Neuron (in vitro differentiated cells): Measurements from ENCODE around the gene UBE3D.

ENCODE experiments used
- H2AFZ ChIP-seq: one replicate; pipeline ENCODE4 v1.6.1; 2013; ENCODE audit warnings: low read depth, mild to moderate bottlenecking, inconsistent platforms, low read length, moderate library complexity
- H3K27me3 ChIP-seq: one replicate; pipeline ENCODE4 v1.6.1; 2013; ENCODE audit warnings: low read length; ENCODE audit not compliant: insufficient read depth
- H3K36me3 ChIP-seq: one replicate; pipeline ENCODE4 v1.6.1; 2013; ENCODE audit warnings: low read length; ENCODE audit not compliant: insufficient read depth
- H3K4me1 ChIP-seq: one replicate; pipeline ENCODE4 v1.6.1; 2013; ENCODE audit warnings: low read length; ENCODE audit not compliant: insufficient read depth
- H3K4me3 ChIP-seq: 2 replicates; pipeline ENCODE4 v1.5.1; 2013; ENCODE audit warnings: mild to moderate bottlenecking, low read length, moderate library complexity
- H3K9me3 ChIP-seq: one replicate; pipeline ENCODE4 v1.6.1; 2013; ENCODE audit warnings: low read length

UBE3D gene

GRCh38 chr6:82889143-82889542, 176.5 kb downstream of the UBE3D start:
- H3K4me1 ChIP-seq: no peaks in the 10 kb centered on the region
- H2AFZ ChIP-seq: no peak overlapping the region
- H3K9me3 ChIP-seq: no peaks in the 10 kb centered on the region
- no peak overlapping the region for H3K4me3 ChIP-seq
- H3K36me3 ChIP-seq: no peaks in the 10 kb centered on the region
- no peaks in the 10 kb centered on the region for H3K27me3 ChIP-seq

- Histone ChIP-seq H3K4me3 (no peak overlapping the region), H2AFZ (peak overlapping the region; percentile 2), H3K4me1 (peaks cover 8% of the 10 kb centered on the region), H3K36me3 (no peaks in the 10 kb centered on the region), H3K9me3 (no peaks in the 10 kb centered on the region), H3K27me3 (no peaks in the 10 kb centered on the region)
These were observed 183.1 kb downstream of the UBE3D start for GRCh38 chr6:82882363-82883023.

- H3K4me1 ChIP-seq: peaks cover 8% of the 10 kb centered on the region
- H3K36me3 ChIP-seq: no peaks in the 10 kb centered on the region
- H3K4me3 ChIP-seq: no peak overlapping the region
- no peaks in the 10 kb centered on the region for H3K27me3 ChIP-seq
- H2AFZ ChIP-seq: peak overlapping the region; percentile 2
- H3K9me3 ChIP-seq: no peaks in the 10 kb centered on the region
These were observed 184.1 kb downstream of the UBE3D start for GRCh38 chr6:82881519-82881918.

- Histone ChIP-seq H3K9me3 (no peaks in the 10 kb centered on the region), H3K36me3 (no peaks in the 10 kb centered on the region), H3K4me3 (no peak overlapping the region), H3K4me1 (peaks cover 8% of the 10 kb centered on the region), H3K27me3 (no peaks in the 10 kb centered on the region), H2AFZ (no peak overlapping the region)
These were observed 186.8 kb downstream of the UBE3D start for GRCh38 chr6:82878812-82879211.

- H3K27me3 ChIP-seq: no peaks in the 10 kb centered on the region
These were observed 188.1 kb downstream of the UBE3D start for GRCh38 chr6:82877213-82878195.

GRCh38 chr6:82875573-82876185, 190.0 kb downstream of the UBE3D start:
- Histone ChIP-seq H3K4me1 (no peaks in the 10 kb centered on the region), H3K9me3 (no peaks in the 10 kb centered on the region), H3K36me3 (no peaks in the 10 kb centered on the region), H3K27me3 (no peaks in the 10 kb centered on the region), H3K4me3 (no peak overlapping the region), H2AFZ (no peak overlapping the region)

More at GRCh38 chr6:82877213-82878195, 188.1 kb downstream of the UBE3D start:
- H3K9me3 ChIP-seq: no peaks in the 10 kb centered on the region
- H3K36me3 ChIP-seq: no peaks in the 10 kb centered on the region
- H2AFZ ChIP-seq: no peak overlapping the region
- H3K4me3 ChIP-seq: no peak overlapping the region
- H3K4me1 ChIP-seq: peaks cover 4% of the 10 kb centered on the region

- H3K9me3 ChIP-seq: no peaks in the 10 kb centered on the region
- no peaks in the 10 kb centered on the region for H3K36me3 ChIP-seq
- no peak overlapping the region for H2AFZ ChIP-seq
- H3K27me3 ChIP-seq: no peaks in the 10 kb centered on the region
- no peaks in the 10 kb centered on the region for H3K4me1 ChIP-seq
- no peak overlapping the region for H3K4me3 ChIP-seq
These were observed 190.8 kb downstream of the UBE3D start for GRCh38 chr6:82874867-82875266.

- no peaks in the 10 kb centered on the region for H3K27me3 ChIP-seq
- H2AFZ ChIP-seq: no peak overlapping the region
- no peaks in the 10 kb centered on the region for H3K4me1 ChIP-seq
- H3K36me3 ChIP-seq: no peaks in the 10 kb centered on the region
- H3K9me3 ChIP-seq: no peaks in the 10 kb centered on the region
- no peak overlapping the region for H3K4me3 ChIP-seq
These were observed 193.5 kb downstream of the UBE3D start for GRCh38 chr6:82872185-82872584.

GRCh38 chr6:82870582-82871172, 195.0 kb downstream of the UBE3D start:
- Histone ChIP-seq H3K4me1 (no peaks in the 10 kb centered on the region), H3K4me3 (no peak overlapping the region), H2AFZ (no peak overlapping the region), H3K27me3 (no peaks in the 10 kb centered on the region), H3K36me3 (no peaks in the 10 kb centered on the region), H3K9me3 (no peaks in the 10 kb centered on the region)

GRCh38 chr6:82869493-82869892, 196.1 kb downstream of the UBE3D start:
- Histone ChIP-seq H3K27me3 (no peaks in the 10 kb centered on the region), H3K36me3 (no peaks in the 10 kb centered on the region), H3K9me3 (no peaks in the 10 kb centered on the region), H3K4me3 (no peak overlapping the region), H2AFZ (no peak overlapping the region), H3K4me1 (no peaks in the 10 kb centered on the region)

GRCh38 chr6:82867946-82868345, 197.7 kb downstream of the UBE3D start:
- Histone ChIP-seq H3K36me3 (no peaks in the 10 kb centered on the region), H3K27me3 (no peaks in the 10 kb centered on the region), H3K4me3 (no peak overlapping the region), H3K4me1 (no peaks in the 10 kb centered on the region), H3K9me3 (no peaks in the 10 kb centered on the region), H2AFZ (no peak overlapping the region)

- no peaks in the 10 kb centered on the region for H3K36me3 ChIP-seq
These were observed 199.2 kb downstream of the UBE3D start for GRCh38 chr6:82866446-82866845.

GRCh38 chr6:82865461-82865860, 200.2 kb downstream of the UBE3D start:
- Histone ChIP-seq H2AFZ (no peak overlapping the region), H3K27me3 (no peaks in the 10 kb centered on the region), H3K9me3 (no peaks in the 10 kb centered on the region), H3K36me3 (no peaks in the 10 kb centered on the region), H3K4me1 (no peaks in the 10 kb centered on the region), H3K4me3 (no peak overlapping the region)

More at GRCh38 chr6:82866446-82866845, 199.2 kb downstream of the UBE3D start:
- no peaks in the 10 kb centered on the region for H3K27me3 ChIP-seq
- H3K4me1 ChIP-seq: no peaks in the 10 kb centered on the region
- H2AFZ ChIP-seq: no peak overlapping the region
- no peaks in the 10 kb centered on the region for H3K9me3 ChIP-seq
- no peak overlapping the region for H3K4me3 ChIP-seq
